ENCODE measurements around the gene MINDY4B.

MINDY4B gene

GRCh38 chr3:150829408-150829807 is 75.8 kb downstream of the MINDY4B start:
- TF ChIP-seq YY1 (IDR thresholded peaks at IDR 0.05; ENCODE audit: insufficient read depth, insufficient read length) = no peak
- TF ChIP-seq ZNF274 (IDR thresholded peaks at IDR 0.05; ENCODE audit: low read depth, low read length) = no peak
- TF ChIP-seq SUZ12 (IDR thresholded peaks at IDR 0.05; ENCODE audit: extremely low read depth, insufficient read depth, insufficient read length) = no peak
- Histone ChIP-seq H3K4me1 (ENCODE audit: insufficient read depth, insufficient read length) (no peaks in the 10 kb centered on the region), H3K9me3 (ENCODE audit: insufficient read depth, low read length) (no peaks in the 10 kb centered on the region), H3K36me3 (ENCODE audit: insufficient read depth, insufficient read length, low read length) (no peaks in the 10 kb centered on the region), H3K27me3 (ENCODE audit: insufficient read depth, insufficient read length) (no peaks in the 10 kb centered on the region), H3K4me3 (ENCODE audit: insufficient read length, low read depth) (no peak overlapping the region), H3K9ac (ENCODE audit: insufficient read length, low read depth) (no peak overlapping the region)
- no peak for DNase-seq (ENCODE audit: low read depth, low spot score)

GRCh38 chr3:150828997-150829396 is 76.2 kb downstream of the MINDY4B start:
- H3K27me3 ChIP-seq (ENCODE audit: insufficient read depth, insufficient read length) = no peaks in the 10 kb centered on the region
- no peak overlapping the region for H3K4me3 ChIP-seq (ENCODE audit: insufficient read length, low read depth)
- no peak for TF ChIP-seq YY1 (IDR thresholded peaks at IDR 0.05; ENCODE audit: insufficient read depth, insufficient read length)
- TF ChIP-seq SUZ12 (IDR thresholded peaks at IDR 0.05; ENCODE audit: extremely low read depth, insufficient read depth, insufficient read length) = no peak
- no peak for TF ChIP-seq ZNF274 (IDR thresholded peaks at IDR 0.05; ENCODE audit: low read depth, low read length)
- no peaks in the 10 kb centered on the region for H3K4me1 ChIP-seq (ENCODE audit: insufficient read depth, insufficient read length)
- H3K9ac ChIP-seq (ENCODE audit: insufficient read length, low read depth) = no peak overlapping the region
- H3K36me3 ChIP-seq (ENCODE audit: insufficient read depth, insufficient read length, low read length) = no peaks in the 10 kb centered on the region
- no peak for DNase-seq (ENCODE audit: low read depth, low spot score)
- no peaks in the 10 kb centered on the region for H3K9me3 ChIP-seq (ENCODE audit: insufficient read depth, low read length)

- Histone ChIP-seq H3K9ac (ENCODE audit: insufficient read length, low read depth) (no peak overlapping the region), H3K4me3 (ENCODE audit: insufficient read length, low read depth) (no peak overlapping the region), H3K4me1 (ENCODE audit: insufficient read depth, insufficient read length) (no peaks in the 10 kb centered on the region), H3K27me3 (ENCODE audit: insufficient read depth, insufficient read length) (no peaks in the 10 kb centered on the region), H3K36me3 (ENCODE audit: insufficient read depth, insufficient read length, low read length) (no peaks in the 10 kb centered on the region), H3K9me3 (ENCODE audit: insufficient read depth, low read length) (peaks cover 3% of the 10 kb centered on the region; the same call in 1 of the 2 replicates)
- no peak for DNase-seq (ENCODE audit: low read depth, low spot score)
- TF ChIP-seq ZNF274 (IDR thresholded peaks at IDR 0.05; ENCODE audit: low read depth, low read length) (no peak), SUZ12 (IDR thresholded peaks at IDR 0.05; ENCODE audit: extremely low read depth, insufficient read depth, insufficient read length) (no peak), YY1 (IDR thresholded peaks at IDR 0.05; ENCODE audit: insufficient read depth, insufficient read length) (no peak)
Measured at GRCh38 chr3:150828261-150828660, 77.0 kb downstream of the MINDY4B start.

GRCh38 chr3:150826466-150827282 is 78.6 kb downstream of the MINDY4B start:
- H3K9me3 ChIP-seq (ENCODE audit: insufficient read depth, low read length) = peaks cover 10% of the 10 kb centered on the region; the same call in 1 of the 2 replicates
- TF ChIP-seq SUZ12 (IDR thresholded peaks at IDR 0.05; ENCODE audit: extremely low read depth, insufficient read depth, insufficient read length) = no peak
- TF ChIP-seq ZNF274 (IDR thresholded peaks at IDR 0.05; ENCODE audit: low read depth, low read length) = no peak
- no peak for TF ChIP-seq YY1 (IDR thresholded peaks at IDR 0.05; ENCODE audit: insufficient read depth, insufficient read length)
- DNase-seq (ENCODE audit: low read depth, low spot score) = no peak
- no peaks in the 10 kb centered on the region for H3K4me1 ChIP-seq (ENCODE audit: insufficient read depth, insufficient read length)
- no peaks in the 10 kb centered on the region for H3K27me3 ChIP-seq (ENCODE audit: insufficient read depth, insufficient read length)
- H3K4me3 ChIP-seq (ENCODE audit: insufficient read length, low read depth) = no peak overlapping the region
- no peak overlapping the region for H3K9ac ChIP-seq (ENCODE audit: insufficient read length, low read depth)
- H3K36me3 ChIP-seq (ENCODE audit: insufficient read depth, insufficient read length, low read length) = no peaks in the 10 kb centered on the region

- Histone ChIP-seq H3K9me3 (ENCODE audit: insufficient read depth, low read length) (peaks cover 10% of the 10 kb centered on the region; the same call in 1 of the 2 replicates), H3K9ac (ENCODE audit: insufficient read length, low read depth) (no peak overlapping the region), H3K4me3 (ENCODE audit: insufficient read length, low read depth) (no peak overlapping the region), H3K36me3 (ENCODE audit: insufficient read depth, insufficient read length, low read length) (no peaks in the 10 kb centered on the region), H3K4me1 (ENCODE audit: insufficient read depth, insufficient read length) (no peaks in the 10 kb centered on the region), H3K27me3 (ENCODE audit: insufficient read depth, insufficient read length) (no peaks in the 10 kb centered on the region)
- TF ChIP-seq SUZ12 (IDR thresholded peaks at IDR 0.05; ENCODE audit: extremely low read depth, insufficient read depth, insufficient read length) (no peak), ZNF274 (IDR thresholded peaks at IDR 0.05; ENCODE audit: low read depth, low read length) (no peak), YY1 (IDR thresholded peaks at IDR 0.05; ENCODE audit: insufficient read depth, insufficient read length) (no peak)
- DNase-seq (ENCODE audit: low read depth, low spot score) = no peak
Measured at GRCh38 chr3:150825916-150826377, 79.3 kb downstream of the MINDY4B start.

- no peaks in the 10 kb centered on the region for H3K36me3 ChIP-seq (ENCODE audit: insufficient read depth, insufficient read length, low read length)
Measured at GRCh38 chr3:150825192-150825915, 79.9 kb downstream of the MINDY4B start.

GRCh38 chr3:150823277-150823676 is 82.0 kb downstream of the MINDY4B start:
- peaks cover 10% of the 10 kb centered on the region; the same call in 1 of the 2 replicates for H3K9me3 ChIP-seq (ENCODE audit: insufficient read depth, low read length)
- TF ChIP-seq ZNF274 (IDR thresholded peaks at IDR 0.05; ENCODE audit: low read depth, low read length) (no peak), SUZ12 (IDR thresholded peaks at IDR 0.05; ENCODE audit: extremely low read depth, insufficient read depth, insufficient read length) (no peak), YY1 (IDR thresholded peaks at IDR 0.05; ENCODE audit: insufficient read depth, insufficient read length) (no peak)
- H3K27me3 ChIP-seq (ENCODE audit: insufficient read depth, insufficient read length) = no peaks in the 10 kb centered on the region
- H3K36me3 ChIP-seq (ENCODE audit: insufficient read depth, insufficient read length, low read length) = no peaks in the 10 kb centered on the region
- H3K9ac ChIP-seq (ENCODE audit: insufficient read length, low read depth) = no peak overlapping the region
- H3K4me1 ChIP-seq (ENCODE audit: insufficient read depth, insufficient read length) = no peaks in the 10 kb centered on the region
- no peak overlapping the region for H3K4me3 ChIP-seq (ENCODE audit: insufficient read length, low read depth)
- DNase-seq (ENCODE audit: low read depth, low spot score) = no peak

More at GRCh38 chr3:150825192-150825915, 79.9 kb downstream of the MINDY4B start:
- H3K9me3 ChIP-seq (ENCODE audit: insufficient read depth, low read length) = peaks cover 10% of the 10 kb centered on the region; the same call in 1 of the 2 replicates
- H3K4me1 ChIP-seq (ENCODE audit: insufficient read depth, insufficient read length) = no peaks in the 10 kb centered on the region
- no peak for TF ChIP-seq YY1 (IDR thresholded peaks at IDR 0.05; ENCODE audit: insufficient read depth, insufficient read length)
- TF ChIP-seq SUZ12 (IDR thresholded peaks at IDR 0.05; ENCODE audit: extremely low read depth, insufficient read depth, insufficient read length) = no peak
- TF ChIP-seq ZNF274 (IDR thresholded peaks at IDR 0.05; ENCODE audit: low read depth, low read length) = no peak
- no peaks in the 10 kb centered on the region for H3K27me3 ChIP-seq (ENCODE audit: insufficient read depth, insufficient read length)
- H3K4me3 ChIP-seq (ENCODE audit: insufficient read length, low read depth) = no peak overlapping the region
- no peak for DNase-seq (ENCODE audit: low read depth, low spot score)
- H3K9ac ChIP-seq (ENCODE audit: insufficient read length, low read depth) = no peak overlapping the region

Measured in NT2/D1 (cell line).